PC-3 (cell line): ENCODE results near the gene SBNO2. TPM values are rescaled to one million over a fixed set of nuclear protein-coding genes. Genes with fewer than 3 reads are reported as not detected.

Experiments used
- ATAC-seq: fragments of 200-7000 bp; cut with Tn5 transposase; 2 replicates; pipeline ENCODE4 v1.9.1; 2020; ENCODE audit warnings: mild to moderate bottlenecking, moderate library complexity
- BruUV-seq: library from RNA; stranded (reverse); fragments of 400-500 nt; replicated peaks from 2 replicates; lab custom pipeline; 2021; lab: Mats Ljungman, UMichigan
- CTCF ChIA-PET: fragments of 300-600 bp; sonication (Branson Sonifier 250); formaldehyde crosslinking; loops from one replicate; lab custom pipeline; 2022; ENCODE audit warnings: antibody characterized with exemption; lab: Charles Lee
- POLR2A ChIA-PET: fragments of 300-600 bp; sonication (Branson Sonifier 250); formaldehyde crosslinking; loops from one replicate; lab custom pipeline; 2022; ENCODE audit warnings: antibody characterized with exemption; ENCODE audit not compliant: unreplicated experiment; lab: Charles Lee
- DNase-seq: peaks from one replicate; pipeline ENCODE4 v3.0.0-alpha.2; 2015
- H2AFZ ChIP-seq: fragments of 300-600 bp; sonication (generic); 2 replicates; pipeline ENCODE4 v1.6.0; 2016; ENCODE audit warnings: antibody characterized with exemption, low read length
- H3F3A ChIP-seq: fragments of 300-600 bp; sonication (generic); one replicate; pipeline ENCODE4 v1.6.0; 2017; ENCODE audit warnings: antibody characterized with exemption, low read length, control low read depth, mild to moderate bottlenecking; ENCODE audit not compliant: unreplicated experiment
- H3K27ac ChIP-seq: fragments of 300-600 bp; sonication (generic); 2 replicates; pipeline ENCODE4 v1.5.1; 2016; ENCODE audit warnings: mild to moderate bottlenecking, low read length
- H3K27me3 ChIP-seq: fragments of 300-600 bp; sonication (generic); 2 replicates; pipeline ENCODE4 v1.6.1; 2016; ENCODE audit warnings: low read length, mixed read lengths
- H3K36me3 ChIP-seq: fragments of 300-600 bp; sonication (generic); 2 replicates; pipeline ENCODE4 v1.6.1; 2016; ENCODE audit warnings: low read depth, mixed run types, low read length, mixed read lengths
- H3K4me1 ChIP-seq: fragments of 300-600 bp; sonication (generic); 2 replicates; pipeline ENCODE4 v1.5.1; 2016; ENCODE audit warnings: low read length; ENCODE audit not compliant: insufficient read depth
- H3K4me2 ChIP-seq: fragments of 300-600 bp; sonication (generic); 2 replicates; pipeline ENCODE4 v1.6.0; 2016; ENCODE audit warnings: low read length
- H3K4me3 ChIP-seq: fragments of 300-600 bp; sonication (generic); 2 replicates; pipeline ENCODE4 v1.5.1; 2016; ENCODE audit warnings: mild to moderate bottlenecking, low read length, mixed read lengths
- H3K79me2 ChIP-seq: fragments of 300-600 bp; sonication (generic); 2 replicates; pipeline ENCODE4 v1.6.1; 2017; ENCODE audit warnings: low read length, mixed read lengths
- H3K9ac ChIP-seq: fragments of 300-600 bp; sonication (generic); 2 replicates; pipeline ENCODE4 v1.6.0; 2016; ENCODE audit warnings: mild to moderate bottlenecking, low read length
- H3K9me2 ChIP-seq: fragments of 300-600 bp; sonication (generic); replicated peaks from 2 replicates; pipeline ENCODE4 v1.6.1; 2016; ENCODE audit warnings: mixed run types, low read length, mixed read lengths
- H3K9me3 ChIP-seq: fragments of 300-600 bp; sonication (generic); 2 replicates; pipeline ENCODE4 v1.6.1; 2016; ENCODE audit warnings: low read length, mixed read lengths
- H4K20me1 ChIP-seq: fragments of 300-600 bp; sonication (generic); 2 replicates; pipeline ENCODE4 v1.6.1; 2016; ENCODE audit warnings: low read length, mixed read lengths
- CTCF ChIP-seq: fragments of 300-600 bp; sonication (generic); conservative IDR thresholded peaks from 2 replicates; pipeline ENCODE4 v1.5.1; 2017; ENCODE audit warnings: antibody characterized with exemption, low read depth, mild to moderate bottlenecking, low read length
- EZH2 ChIP-seq: fragments of 300-600 bp; sonication (generic); IDR thresholded peaks from one replicate; pipeline ENCODE4 v1.6.1; 2017; ENCODE audit warnings: antibody characterized with exemption, mild to moderate bottlenecking, low read length; ENCODE audit not compliant: unreplicated experiment
- EZH2phosphoT487 ChIP-seq: fragments of 300-600 bp; sonication (generic); IDR thresholded peaks from 2 replicates; pipeline ENCODE4 v1.6.1; 2018; ENCODE audit warnings: mild to moderate bottlenecking, antibody characterized with exemption, low read length, borderline replicate concordance
- intact Hi-C: fragments of 100-400 bp; cut with micrococcal nuclease; formaldehyde crosslinking; loops from 2 replicates; pipeline ENCODE4 v1.9.0; 2023
- total RNA-seq: library from RNA; depleted of rRNA; stranded (reverse); fragments of >200 nt; gene quantifications from 2 replicates; pipeline ENCODE4 v1.2.3, GENCODE V29; 2014

The SBNO2 gene
- total RNA-seq, 1 experiment from 2014 or later, result 62.4 TPM

DNA sequence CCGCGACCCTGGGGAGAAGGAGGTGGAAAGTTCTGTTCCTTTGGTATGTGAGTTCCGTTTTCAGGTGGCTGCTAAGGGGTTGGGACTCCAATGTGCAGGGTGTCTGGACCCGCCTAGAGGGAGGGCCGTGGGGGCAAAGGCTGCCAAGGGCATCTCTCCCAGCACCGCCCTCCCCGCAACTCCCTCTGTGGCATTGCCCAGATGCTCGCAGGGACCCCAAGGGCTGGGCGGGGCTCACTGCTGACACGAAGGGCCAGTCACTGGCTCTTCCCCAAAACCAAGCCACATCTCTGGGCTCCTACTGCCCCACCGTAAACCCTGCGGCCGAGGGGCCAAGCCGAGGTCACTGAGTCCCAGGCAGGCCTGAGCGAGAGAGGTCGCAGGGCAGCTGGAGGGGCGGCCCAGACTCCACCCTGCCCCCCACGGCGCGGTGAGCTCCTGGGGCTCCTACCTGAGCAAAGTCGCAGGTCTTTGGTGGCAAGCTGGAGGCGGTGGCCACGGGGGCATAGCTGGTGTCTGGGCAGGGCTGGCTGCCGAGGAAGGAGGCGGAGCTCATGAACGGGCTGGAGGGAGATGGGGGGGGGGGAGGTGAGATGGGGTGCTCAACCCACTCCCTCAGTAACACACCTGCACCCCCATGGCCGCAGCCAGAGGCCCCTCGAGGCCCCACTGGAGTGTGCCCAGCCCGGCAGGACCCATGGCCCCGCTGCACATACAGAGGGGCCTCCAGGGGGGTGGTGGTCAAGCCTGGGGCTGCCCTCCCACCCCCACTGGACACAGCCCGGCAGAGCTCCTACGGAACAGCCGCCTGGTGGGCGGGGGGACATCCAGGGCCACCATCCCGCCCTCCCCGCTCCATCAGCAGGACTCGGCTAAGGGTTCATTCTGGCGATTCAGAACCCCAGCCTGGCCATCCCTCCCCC is 26.9 kb downstream of the SBNO2 start:
- H3K4me1 ChIP-seq, result no peaks in the 10 kb centered on the region
- H3K27ac ChIP-seq, result no peak overlapping the region
- no peaks in the 10 kb centered on the region for H3K27me3 ChIP-seq
- no TSS peak for BruUV-seq
- H4K20me1 ChIP-seq, result no peaks in the 10 kb centered on the region
- H3K4me3 ChIP-seq, result no peak overlapping the region
- H3K36me3 ChIP-seq, result peaks cover 22% of the 10 kb centered on the region
- peaks cover 14% of the 10 kb centered on the region; the same call in 1 of the 2 replicates for H3K79me2 ChIP-seq
- H3F3A ChIP-seq, result no peaks in the 10 kb centered on the region
- DNase-seq, result no peak
- ATAC-seq, result no peak
- intact Hi-C loops, result no loop called here
- H3K9ac ChIP-seq, result no peak overlapping the region
- H3K9me3 ChIP-seq, result no peaks in the 10 kb centered on the region
- ChIA-PET CTCF (no interaction called here), POLR2A (no interaction called here)
- no peak overlapping the region for H2AFZ ChIP-seq
- no peak overlapping the region for H3K4me2 ChIP-seq
- no peaks in the 10 kb centered on the region for H3K9me2 ChIP-seq
- TF ChIP-seq CTCF, result no peak
- no peak for TF ChIP-seq EZH2phosphoT487
- TF ChIP-seq EZH2, result no peak

DNA sequence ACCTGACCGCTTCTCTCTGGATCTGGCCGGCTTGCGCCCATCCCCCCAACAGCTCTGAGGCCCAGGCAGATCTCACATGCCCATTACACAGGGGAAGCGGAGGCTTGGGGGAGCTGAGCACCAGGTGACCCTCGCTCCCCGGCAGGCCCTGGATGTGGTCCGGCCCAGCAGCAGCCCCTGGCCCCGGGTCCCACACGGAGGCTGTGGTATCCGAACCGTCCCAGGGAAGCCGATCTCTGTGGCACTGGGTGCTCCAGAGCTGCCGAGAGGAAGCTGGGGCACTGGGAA is 27.7 kb downstream of the SBNO2 start:
- Histone ChIP-seq H3K4me1 (no peaks in the 10 kb centered on the region), H3K27ac (no peak overlapping the region), H3K9me2 (no peaks in the 10 kb centered on the region), H3K27me3 (no peaks in the 10 kb centered on the region), H3F3A (no peaks in the 10 kb centered on the region), H3K36me3 (peaks cover 21% of the 10 kb centered on the region), H3K4me2 (no peak overlapping the region), H2AFZ (no peak overlapping the region), H4K20me1 (no peaks in the 10 kb centered on the region), H3K9ac (no peak overlapping the region), H3K79me2 (0 out of 2 replicates have a peak, but pooled peaks cover 12% of the 10 kb centered on the region), H3K4me3 (no peak overlapping the region), H3K9me3 (no peaks in the 10 kb centered on the region)
- no peak for TF ChIP-seq CTCF
- no peak for TF ChIP-seq EZH2
- TF ChIP-seq EZH2phosphoT487, result no peak
- no peak for DNase-seq
- CTCF ChIA-PET, result no interaction called here
- intact Hi-C loops, result no loop called here
- POLR2A ChIA-PET, result no interaction called here
- ATAC-seq, result no peak
- BruUV-seq, result no TSS peak

DNA sequence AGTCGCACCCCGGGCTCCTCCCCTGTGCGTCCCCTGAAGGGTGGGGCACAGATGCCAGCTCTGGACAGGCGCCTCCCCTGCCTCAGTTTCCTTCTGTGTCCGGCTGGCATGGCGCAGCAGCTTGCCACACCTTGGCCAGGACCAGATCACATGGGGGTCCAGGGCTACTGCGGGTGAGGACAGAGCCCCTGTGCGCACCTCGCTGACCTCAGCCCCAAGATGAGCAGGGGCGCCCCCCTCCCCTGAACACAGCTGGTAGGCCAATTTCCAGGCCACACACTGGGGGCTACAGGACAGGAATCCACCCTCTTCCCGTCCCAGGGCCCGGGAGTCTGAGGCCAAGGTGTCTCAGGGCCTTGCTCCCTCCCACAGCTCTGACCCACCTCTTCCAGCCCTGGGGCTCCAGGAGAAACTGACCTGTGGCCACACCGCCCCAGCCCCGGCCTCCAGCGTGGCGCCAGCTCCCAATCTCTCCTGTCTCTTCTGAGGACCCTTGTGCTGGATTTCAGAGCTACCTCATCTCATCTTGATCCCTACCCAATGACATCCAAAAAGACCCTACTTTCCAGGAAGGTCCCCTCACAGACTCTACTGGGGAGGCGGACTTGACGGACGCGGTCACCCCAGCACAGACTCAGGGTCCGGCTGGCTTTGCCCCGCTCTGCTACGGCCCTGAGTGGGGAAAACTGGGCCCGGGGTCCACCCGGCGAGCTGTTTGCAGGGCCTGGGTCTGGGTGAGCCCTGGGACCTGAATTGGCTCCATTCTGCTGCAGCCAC is 28.2 kb downstream of the SBNO2 start:
- no peak overlapping the region for H3K27ac ChIP-seq

More for the DNA sequence above, 28.2 kb downstream of the SBNO2 start:
- Histone ChIP-seq H2AFZ (no peak overlapping the region), H3K4me3 (no peak overlapping the region), H3K4me1 (no peaks in the 10 kb centered on the region), H3K9me2 (no peaks in the 10 kb centered on the region), H3K79me2 (0 out of 2 replicates have a peak, but pooled peaks cover 12% of the 10 kb centered on the region), H3F3A (no peaks in the 10 kb centered on the region), H3K9me3 (no peaks in the 10 kb centered on the region), H3K9ac (no peak overlapping the region), H3K36me3 (peaks cover 21% of the 10 kb centered on the region), H4K20me1 (no peaks in the 10 kb centered on the region), H3K27me3 (no peaks in the 10 kb centered on the region), H3K4me2 (no peak overlapping the region)
- BruUV-seq, result no TSS peak
- DNase-seq (no peak), ATAC-seq (no peak)
- ChIA-PET POLR2A (no interaction called here), CTCF (no interaction called here)
- intact Hi-C loops, result no loop called here
- TF ChIP-seq EZH2, result no peak
